HEK293 (cell line): Measurements from ENCODE around the gene SLX9.

Experiments
- CTCF ChIA-PET: fragments of 350-600 bp; formaldehyde crosslinking; extraction: SDS; loops from one replicate; lab custom pipeline; 2021; ENCODE audit warnings: antibody characterized with exemption; lab: Yijun Ruan, JAX
- POLR2A ChIA-PET: fragments of 300-600 bp; formaldehyde crosslinking; extraction: SDS; loops from one replicate; lab custom pipeline; 2020; ENCODE audit warnings: antibody characterized with exemption, inconsistent platforms; lab: Yijun Ruan, JAX
- H3K27ac ChIP-seq: fragments of 200-500 bp; sonication (Bioruptor generic); 2 replicates; pipeline ENCODE4 v1.5.1; 2014; ENCODE audit warnings: low read depth, low read length, control low read depth, inconsistent platforms; ENCODE audit errors: extremely low read depth
- H3K36me3 ChIP-seq, 2 experiments: fragments of 200-500 bp in 1 of 2; sonication (Bioruptor generic) in 1 of 2; 1 replicate in 1 of 2; 2 replicates in 1 of 2; pipeline ENCODE4 v1.5.1; 2014 to 2017; ENCODE audit warnings: inconsistent platforms in 2 of 2, low read length in 2 of 2; ENCODE audit not compliant: control insufficient read depth in 2 of 2, insufficient read depth in 1 of 2
- H3K4me1 ChIP-seq: fragments of 200-500 bp; sonication (Bioruptor generic); 2 replicates; pipeline ENCODE4 v1.5.1; 2014; ENCODE audit warnings: mild to moderate bottlenecking, low read length, inconsistent platforms; ENCODE audit not compliant: control insufficient read depth, insufficient read depth
- H3K4me3 ChIP-seq: 2 replicates; pipeline ENCODE4 v1.5.1; 2011; ENCODE audit warnings: low read depth, mild to moderate bottlenecking, control low read depth, low read length, moderate library complexity
- H3K9me3 ChIP-seq: fragments of 200-500 bp; sonication (Bioruptor generic); 2 replicates; pipeline ENCODE4 v1.5.1; 2014; ENCODE audit warnings: low read depth, low read length, inconsistent platforms; ENCODE audit not compliant: control insufficient read depth, insufficient read depth
- BCL11A ChIP-seq: fragments of 450-650 bp; formaldehyde crosslinking; IDR thresholded peaks from 2 replicates; pipeline ENCODE4 v1.5.1; 2016; ENCODE audit warnings: low read depth, missing biosample characterization, missing genetic modification characterization
- HOXC10 ChIP-seq: sonication (generic); formaldehyde crosslinking; IDR thresholded peaks from 2 replicates; pipeline ENCODE4 v1.8.1; 2023; ENCODE audit warnings: mild to moderate bottlenecking, missing genetic modification reagents
- HOXD13 ChIP-seq: sonication (generic); formaldehyde crosslinking; IDR thresholded peaks from 2 replicates; pipeline ENCODE4 v1.8.0; 2022; ENCODE audit warnings: missing genetic modification reagents, borderline replicate concordance
- KLF10 ChIP-seq: fragments of 450-650 bp; IDR thresholded peaks from 2 replicates; pipeline ENCODE4 v1.5.1; 2018; ENCODE audit warnings: missing biosample characterization, mild to moderate bottlenecking, missing genetic modification characterization
- WT1 ChIP-seq: fragments of 450-650 bp; formaldehyde crosslinking; IDR thresholded peaks from 2 replicates; pipeline ENCODE4 v1.5.1; 2016; ENCODE audit warnings: missing biosample characterization, missing genetic modification characterization
- ZBTB8A ChIP-seq: fragments of 450-650 bp; formaldehyde crosslinking; IDR thresholded peaks from 2 replicates; pipeline ENCODE4 v1.5.1; 2016; ENCODE audit warnings: missing biosample characterization, missing genetic modification characterization
- ZFP69B ChIP-seq: fragments of 450-650 bp; formaldehyde crosslinking; IDR thresholded peaks from 2 replicates; pipeline ENCODE4 v1.5.1; 2016; ENCODE audit warnings: missing biosample characterization, missing genetic modification characterization
- ZNF132 ChIP-seq: fragments of 450-650 bp; formaldehyde crosslinking; IDR thresholded peaks from 2 replicates; pipeline ENCODE4 v1.5.1; 2017; ENCODE audit warnings: missing biosample characterization, missing genetic modification characterization, borderline replicate concordance
- ZNF311 ChIP-seq: fragments of 450-650 bp; formaldehyde crosslinking; IDR thresholded peaks from 2 replicates; pipeline ENCODE4 v1.5.1; 2017; ENCODE audit warnings: missing biosample characterization, missing genetic modification characterization, borderline replicate concordance
- ZNF350 ChIP-seq: fragments of 450-650 bp; formaldehyde crosslinking; IDR thresholded peaks from 2 replicates; pipeline ENCODE4 v1.5.0; 2017; ENCODE audit warnings: missing biosample characterization, mild to moderate bottlenecking, missing genetic modification characterization
- ZNF354C ChIP-seq: fragments of 450-650 bp; formaldehyde crosslinking; IDR thresholded peaks from 2 replicates; pipeline ENCODE4 v1.5.1; 2016; ENCODE audit warnings: missing biosample characterization, missing genetic modification characterization, low read depth, borderline replicate concordance
- ZNF391 ChIP-seq: fragments of 450-650 bp; formaldehyde crosslinking; IDR thresholded peaks from 2 replicates; pipeline ENCODE4 v1.5.1; 2016; ENCODE audit warnings: low read depth, missing biosample characterization, missing genetic modification characterization, borderline replicate concordance
- ZNF433 ChIP-seq: fragments of 450-650 bp; formaldehyde crosslinking; IDR thresholded peaks from 2 replicates; pipeline ENCODE4 v1.5.1; 2016; ENCODE audit warnings: missing biosample characterization, missing genetic modification characterization, low read depth
- ZNF514 ChIP-seq: fragments of 450-650 bp; formaldehyde crosslinking; IDR thresholded peaks from 2 replicates; pipeline ENCODE4 v1.5.1; 2016; ENCODE audit warnings: missing biosample characterization, missing genetic modification characterization
- ZNF549 ChIP-seq: fragments of 450-650 bp; IDR thresholded peaks from 2 replicates; pipeline ENCODE4 v1.5.1; 2018; ENCODE audit warnings: missing biosample characterization, missing genetic modification characterization, mild to moderate bottlenecking, inconsistent platforms, moderate library complexity
- ZNF561 ChIP-seq: fragments of 450-650 bp; IDR thresholded peaks from 2 replicates; pipeline ENCODE4 v1.5.1; 2018; ENCODE audit warnings: missing biosample characterization, missing genetic modification characterization, borderline replicate concordance
- ZNF677 ChIP-seq: fragments of 450-650 bp; IDR thresholded peaks from 2 replicates; pipeline ENCODE4 v1.5.0; 2018; ENCODE audit warnings: missing biosample characterization, mild to moderate bottlenecking, missing genetic modification characterization, moderate library complexity
- ZNF76 ChIP-seq: fragments of 450-650 bp; formaldehyde crosslinking; IDR thresholded peaks from 2 replicates; pipeline ENCODE4; 2016; ENCODE audit warnings: low read depth, missing biosample characterization, missing genetic modification characterization, borderline replicate concordance
- ZXDB ChIP-seq: fragments of 450-650 bp; formaldehyde crosslinking; IDR thresholded peaks from 2 replicates; pipeline ENCODE4 v1.5.1; 2016; ENCODE audit warnings: missing biosample characterization, missing genetic modification characterization
- TF ChIP-seq, protein P1 (sequence below): fragments of 450-650 bp; formaldehyde crosslinking; conservative IDR thresholded peaks from 2 replicates; pipeline ENCODE4 v1.5.1; 2016; ENCODE audit warnings: low read depth, missing biosample characterization, missing genetic modification characterization
- TF ChIP-seq, protein P2 (sequence below): fragments of 450-650 bp; formaldehyde crosslinking; IDR thresholded peaks from 2 replicates; pipeline ENCODE4 v1.5.1; 2016; ENCODE audit warnings: missing biosample characterization, missing genetic modification characterization
- TF ChIP-seq, protein P3 (sequence below): fragments of 450-650 bp; IDR thresholded peaks from 2 replicates; pipeline ENCODE4 v1.5.1; 2018; ENCODE audit warnings: missing biosample characterization, missing genetic modification characterization
- TF ChIP-seq, protein P4 (sequence below): fragments of 450-650 bp; formaldehyde crosslinking; IDR thresholded peaks from 2 replicates; pipeline ENCODE4 v1.5.1; 2016; ENCODE audit warnings: missing biosample characterization, missing genetic modification characterization, low read depth

The SLX9 gene

DNA sequence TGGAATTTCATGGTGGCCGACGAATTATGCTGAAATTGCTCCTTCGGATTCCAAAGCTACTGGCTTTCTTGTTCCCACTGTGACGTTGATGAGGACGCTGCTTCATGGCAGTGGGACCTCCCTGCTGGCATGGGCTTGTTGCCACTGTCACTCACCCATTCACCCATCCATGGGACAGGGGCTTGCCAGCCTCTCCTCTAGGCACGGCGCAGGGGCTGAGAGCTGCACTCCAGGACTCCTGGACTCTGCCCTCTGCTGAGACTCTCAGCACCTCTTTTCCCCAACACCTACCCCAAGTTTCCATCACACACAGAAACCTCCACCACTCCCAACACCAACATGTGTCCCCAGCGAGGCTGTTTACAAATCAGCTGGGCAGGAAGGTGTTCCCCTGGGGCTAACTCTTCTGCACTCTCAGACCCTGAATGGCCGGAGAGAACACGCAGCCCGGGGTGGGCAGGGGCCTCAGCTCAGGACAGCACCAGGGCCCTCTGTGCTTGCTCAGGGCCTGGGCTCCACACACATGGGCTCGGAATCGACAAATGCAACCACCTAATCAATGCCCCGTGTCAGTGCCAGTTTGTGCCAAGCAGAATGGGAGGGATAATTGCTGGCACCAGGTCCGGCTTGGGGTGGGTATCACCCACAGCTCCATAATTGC, 22.3 kb upstream of the SLX9 start (continued):
- TF ChIP-seq, protein P1, sequence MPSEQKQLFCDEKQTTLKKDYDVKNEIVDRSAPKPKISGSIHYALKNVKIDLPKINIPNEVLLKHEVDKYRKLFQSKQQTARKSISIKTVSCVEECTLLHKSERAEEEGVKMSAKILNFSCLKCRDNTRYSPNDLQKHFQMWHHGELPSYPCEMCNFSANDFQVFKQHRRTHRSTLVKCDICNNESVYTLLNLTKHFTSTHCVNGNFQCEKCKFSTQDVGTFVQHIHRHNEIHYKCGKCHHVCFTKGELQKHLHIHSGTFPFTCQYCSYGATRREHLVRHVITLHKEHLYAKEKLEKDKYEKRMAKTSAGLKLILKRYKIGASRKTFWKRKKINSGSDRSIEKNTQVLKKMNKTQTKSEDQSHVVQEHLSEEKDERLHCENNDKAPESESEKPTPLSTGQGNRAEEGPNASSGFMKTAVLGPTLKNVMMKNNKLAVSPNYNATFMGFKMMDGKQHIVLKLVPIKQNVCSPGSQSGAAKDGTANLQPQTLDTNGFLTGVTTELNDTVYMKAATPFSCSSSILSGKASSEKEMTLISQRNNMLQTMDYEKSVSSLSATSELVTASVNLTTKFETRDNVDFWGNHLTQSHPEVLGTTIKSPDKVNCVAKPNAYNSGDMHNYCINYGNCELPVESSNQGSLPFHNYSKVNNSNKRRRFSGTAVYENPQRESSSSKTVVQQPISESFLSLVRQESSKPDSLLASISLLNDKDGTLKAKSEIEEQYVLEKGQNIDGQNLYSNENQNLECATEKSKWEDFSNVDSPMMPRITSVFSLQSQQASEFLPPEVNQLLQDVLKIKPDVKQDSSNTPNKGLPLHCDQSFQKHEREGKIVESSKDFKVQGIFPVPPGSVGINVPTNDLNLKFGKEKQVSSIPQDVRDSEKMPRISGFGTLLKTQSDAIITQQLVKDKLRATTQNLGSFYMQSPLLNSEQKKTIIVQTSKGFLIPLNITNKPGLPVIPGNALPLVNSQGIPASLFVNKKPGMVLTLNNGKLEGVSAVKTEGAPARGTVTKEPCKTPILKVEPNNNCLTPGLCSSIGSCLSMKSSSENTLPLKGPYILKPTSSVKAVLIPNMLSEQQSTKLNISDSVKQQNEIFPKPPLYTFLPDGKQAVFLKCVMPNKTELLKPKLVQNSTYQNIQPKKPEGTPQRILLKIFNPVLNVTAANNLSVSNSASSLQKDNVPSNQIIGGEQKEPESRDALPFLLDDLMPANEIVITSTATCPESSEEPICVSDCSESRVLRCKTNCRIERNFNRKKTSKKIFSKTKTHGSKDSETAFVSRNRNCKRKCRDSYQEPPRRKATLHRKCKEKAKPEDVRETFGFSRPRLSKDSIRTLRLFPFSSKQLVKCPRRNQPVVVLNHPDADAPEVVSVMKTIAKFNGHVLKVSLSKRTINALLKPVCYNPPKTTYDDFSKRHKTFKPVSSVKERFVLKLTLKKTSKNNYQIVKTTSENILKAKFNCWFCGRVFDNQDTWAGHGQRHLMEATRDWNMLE (tag by site-specific recombination): no peak
- TF ChIP-seq, protein P2, sequence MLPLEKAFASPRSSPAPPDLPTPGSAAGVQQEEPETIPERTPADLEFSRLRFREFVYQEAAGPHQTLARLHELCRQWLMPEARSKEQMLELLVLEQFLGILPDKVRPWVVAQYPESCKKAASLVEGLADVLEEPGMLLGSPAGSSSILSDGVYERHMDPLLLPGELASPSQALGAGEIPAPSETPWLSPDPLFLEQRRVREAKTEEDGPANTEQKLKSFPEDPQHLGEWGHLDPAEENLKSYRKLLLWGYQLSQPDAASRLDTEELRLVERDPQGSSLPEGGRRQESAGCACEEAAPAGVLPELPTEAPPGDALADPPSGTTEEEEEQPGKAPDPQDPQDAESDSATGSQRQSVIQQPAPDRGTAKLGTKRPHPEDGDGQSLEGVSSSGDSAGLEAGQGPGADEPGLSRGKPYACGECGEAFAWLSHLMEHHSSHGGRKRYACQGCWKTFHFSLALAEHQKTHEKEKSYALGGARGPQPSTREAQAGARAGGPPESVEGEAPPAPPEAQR (tag by site-specific recombination): no peak
- TF ChIP-seq ZBTB8A (tag by site-specific recombination) (no peak), ZNF561 (tag by site-specific recombination) (no peak), ZNF311 (tag by site-specific recombination) (no peak), ZNF433 (tag by site-specific recombination) (no peak), ZXDB (tag by site-specific recombination) (no peak), ZNF132 (tag by site-specific recombination) (no peak)
- TF ChIP-seq, protein P3, sequence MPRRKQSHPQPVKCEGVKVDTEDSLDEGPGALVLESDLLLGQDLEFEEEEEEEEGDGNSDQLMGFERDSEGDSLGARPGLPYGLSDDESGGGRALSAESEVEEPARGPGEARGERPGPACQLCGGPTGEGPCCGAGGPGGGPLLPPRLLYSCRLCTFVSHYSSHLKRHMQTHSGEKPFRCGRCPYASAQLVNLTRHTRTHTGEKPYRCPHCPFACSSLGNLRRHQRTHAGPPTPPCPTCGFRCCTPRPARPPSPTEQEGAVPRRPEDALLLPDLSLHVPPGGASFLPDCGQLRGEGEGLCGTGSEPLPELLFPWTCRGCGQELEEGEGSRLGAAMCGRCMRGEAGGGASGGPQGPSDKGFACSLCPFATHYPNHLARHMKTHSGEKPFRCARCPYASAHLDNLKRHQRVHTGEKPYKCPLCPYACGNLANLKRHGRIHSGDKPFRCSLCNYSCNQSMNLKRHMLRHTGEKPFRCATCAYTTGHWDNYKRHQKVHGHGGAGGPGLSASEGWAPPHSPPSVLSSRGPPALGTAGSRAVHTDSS (tag by site-specific recombination): no peak

DNA sequence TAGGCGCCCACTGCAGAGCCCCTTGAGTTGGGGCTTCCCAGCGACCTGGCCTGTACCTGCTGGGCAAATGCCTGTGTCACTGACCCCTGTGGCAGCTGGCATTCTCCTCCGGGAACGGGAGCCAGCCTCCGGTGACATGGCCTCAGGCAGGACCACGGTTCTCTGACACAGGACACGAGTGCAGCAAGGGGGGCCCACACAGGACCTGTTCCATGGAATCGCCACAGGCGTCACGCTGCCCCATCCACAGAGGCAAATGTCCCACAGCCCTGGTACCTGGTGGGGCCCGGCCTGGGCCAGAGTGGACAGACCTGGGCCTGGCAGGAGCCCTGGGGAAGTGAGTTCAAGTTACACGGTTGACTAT, 21.7 kb upstream of the SLX9 start:
- Histone ChIP-seq H3K4me3 (no peak overlapping the region), H3K27ac (no peak overlapping the region)

DNA sequence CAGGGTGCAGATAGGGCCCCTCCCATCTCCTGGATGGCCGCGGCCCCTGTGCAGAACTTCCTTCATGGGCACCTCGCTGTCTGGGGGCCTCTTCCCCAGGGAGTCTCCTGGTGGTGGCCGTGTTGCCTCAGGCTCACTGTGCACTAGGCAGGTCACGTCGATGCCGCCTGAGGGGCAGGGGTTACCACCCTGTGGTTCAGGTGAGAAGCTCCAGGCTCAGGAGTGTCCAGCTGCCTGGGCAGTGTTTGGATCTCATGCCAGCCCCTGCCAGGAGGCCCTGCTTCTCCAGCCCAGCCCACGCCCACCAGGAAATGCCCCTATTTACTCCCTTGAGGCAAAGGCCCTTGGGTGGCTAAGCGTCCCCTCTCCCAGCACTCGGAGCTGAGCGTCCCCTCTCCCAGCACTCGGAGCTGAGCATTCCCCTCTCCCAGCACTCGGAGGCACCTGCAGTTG, 21.2 kb upstream of the SLX9 start:
- CTCF ChIA-PET: interaction anchor here (0.5 to 1.4 kb wide), 3 partner anchors 9 to 24 kb away, joined by 3 to 4 read pairs (median 3); no protein-coding TSS in a partner anchor
- no peaks in the 10 kb centered on the region for H3K4me1 ChIP-seq
- H3K27ac ChIP-seq: no peak overlapping the region
- no peak overlapping the region for H3K4me3 ChIP-seq
- no peaks in the 10 kb centered on the region for H3K9me3 ChIP-seq
- no peaks in the 10 kb centered on the region for H3K36me3 ChIP-seq
- POLR2A ChIA-PET: interaction anchor here (0.6 kb wide), 1 partner anchor 19 kb away, joined by 3 read pairs; no protein-coding TSS in a partner anchor
- TF ChIP-seq, protein P4, sequence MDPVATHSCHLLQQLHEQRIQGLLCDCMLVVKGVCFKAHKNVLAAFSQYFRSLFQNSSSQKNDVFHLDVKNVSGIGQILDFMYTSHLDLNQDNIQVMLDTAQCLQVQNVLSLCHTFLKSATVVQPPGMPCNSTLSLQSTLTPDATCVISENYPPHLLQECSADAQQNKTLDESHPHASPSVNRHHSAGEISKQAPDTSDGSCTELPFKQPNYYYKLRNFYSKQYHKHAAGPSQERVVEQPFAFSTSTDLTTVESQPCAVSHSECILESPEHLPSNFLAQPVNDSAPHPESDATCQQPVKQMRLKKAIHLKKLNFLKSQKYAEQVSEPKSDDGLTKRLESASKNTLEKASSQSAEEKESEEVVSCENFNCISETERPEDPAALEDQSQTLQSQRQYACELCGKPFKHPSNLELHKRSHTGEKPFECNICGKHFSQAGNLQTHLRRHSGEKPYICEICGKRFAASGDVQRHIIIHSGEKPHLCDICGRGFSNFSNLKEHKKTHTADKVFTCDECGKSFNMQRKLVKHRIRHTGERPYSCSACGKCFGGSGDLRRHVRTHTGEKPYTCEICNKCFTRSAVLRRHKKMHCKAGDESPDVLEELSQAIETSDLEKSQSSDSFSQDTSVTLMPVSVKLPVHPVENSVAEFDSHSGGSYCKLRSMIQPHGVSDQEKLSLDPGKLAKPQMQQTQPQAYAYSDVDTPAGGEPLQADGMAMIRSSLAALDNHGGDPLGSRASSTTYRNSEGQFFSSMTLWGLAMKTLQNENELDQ (tag by site-specific recombination): no peak
- no peak for TF ChIP-seq ZNF391 (tag by site-specific recombination)
- no peak for TF ChIP-seq HOXC10
- no peak for TF ChIP-seq KLF10 (tag by site-specific recombination)
- TF ChIP-seq HOXD13: no peak
- TF ChIP-seq ZNF677: no peak
- TF ChIP-seq ZNF76 (tag by site-specific recombination): no peak
- TF ChIP-seq ZNF350: no peak
- TF ChIP-seq ZNF514 (tag by site-specific recombination): no peak
- no peak for TF ChIP-seq WT1 (tag by site-specific recombination)
- TF ChIP-seq BCL11A (tag by site-specific recombination): no peak
- no peak for TF ChIP-seq ZNF549 (tag by site-specific recombination)
- TF ChIP-seq ZNF354C (tag by site-specific recombination): no peak

More for the DNA sequence above, 21.7 kb upstream of the SLX9 start:
- no peaks in the 10 kb centered on the region for H3K36me3 ChIP-seq
- POLR2A ChIA-PET: interaction anchor here (0.6 kb wide), 1 partner anchor 19 kb away, joined by 3 read pairs; no protein-coding TSS in a partner anchor
- H3K4me1 ChIP-seq: no peaks in the 10 kb centered on the region
- CTCF ChIA-PET: interaction anchor here (0.6 to 1.4 kb wide), 2 partner anchors 24 to 439 kb away, joined by 4 read pairs; no protein-coding TSS in a partner anchor
- no peaks in the 10 kb centered on the region for H3K9me3 ChIP-seq
- TF ChIP-seq ZFP69B (0 out of 2 replicates have a peak, but pooled peaks have one; percentile 19), ZXDB (tag by site-specific recombination) (no peak)
- TF ChIP-seq, all 188 proteins: peak for 1
